ENCODE measurements around the gene SORBS2. TPM values are rescaled to one million over a fixed set of nuclear protein-coding genes. Genes with fewer than 3 reads are reported as not detected.

SORBS2 gene
- total RNA-seq, 1 donor from 2014 or later, result 43.2 TPM

GRCh38 chr4:185819144-185819543, 7.2 kb upstream of the SORBS2 start:
- Mint-ChIP-seq H3K27me3 (no peaks in the 10 kb centered on the region), H3K4me1 (ENCODE audit: unreplicated experiment) (peaks cover 13% of the 10 kb centered on the region), H3K9me3 (no peaks in the 10 kb centered on the region), H3K27ac (no peak overlapping the region), H3K4me3 (no peak overlapping the region), H3K36me3 (no peaks in the 10 kb centered on the region)
- TF ChIP-seq CTCF (conservative IDR thresholded peaks at IDR 0.05), result no peak
- no peak for DNase-seq (ENCODE audit: extremely low spot score, unreplicated experiment)

- Mint-ChIP-seq H3K36me3 (no peaks in the 10 kb centered on the region), H3K4me1 (ENCODE audit: unreplicated experiment) (peaks cover 26% of the 10 kb centered on the region), H3K27me3 (peaks cover 8% of the 10 kb centered on the region), H3K4me3 (peak overlapping the region; percentile 25), H3K27ac (peak overlapping the region; percentile 68), H3K9me3 (no peaks in the 10 kb centered on the region)
- no peak for TF ChIP-seq CTCF (conservative IDR thresholded peaks at IDR 0.05)
- no peak for DNase-seq (ENCODE audit: extremely low spot score, unreplicated experiment)
Observed at GRCh38 chr4:185817403-185817818, 5.4 kb upstream of the SORBS2 start.

- TF ChIP-seq CTCF (conservative IDR thresholded peaks at IDR 0.05), result no peak
- Mint-ChIP-seq H3K27ac (peak overlapping the region; percentile 51), H3K36me3 (no peaks in the 10 kb centered on the region), H3K27me3 (peaks cover 11% of the 10 kb centered on the region), H3K4me3 (peak overlapping the region; percentile 50), H3K4me1 (ENCODE audit: unreplicated experiment) (peaks cover 63% of the 10 kb centered on the region), H3K9me3 (no peaks in the 10 kb centered on the region)
- no peak for DNase-seq (ENCODE audit: extremely low spot score, unreplicated experiment)
Observed at GRCh38 chr4:185813133-185813532, 1.1 kb upstream of the SORBS2 start.

- no peak for DNase-seq (ENCODE audit: extremely low spot score, unreplicated experiment)
- Mint-ChIP-seq H3K27ac (peak overlapping the region; percentile 91), H3K27me3 (peaks cover 11% of the 10 kb centered on the region), H3K4me3 (peak overlapping the region; percentile 93), H3K36me3 (no peaks in the 10 kb centered on the region), H3K4me1 (ENCODE audit: unreplicated experiment) (peaks cover 50% of the 10 kb centered on the region), H3K9me3 (no peaks in the 10 kb centered on the region)
- TF ChIP-seq CTCF (conservative IDR thresholded peaks at IDR 0.05), result no peak
Observed at GRCh38 chr4:185810746-185811508, 1.1 kb downstream of the SORBS2 start.

- Mint-ChIP-seq H3K27ac (peak overlapping the region; percentile 57), H3K27me3 (peaks cover 11% of the 10 kb centered on the region), H3K4me3 (peak overlapping the region; percentile 84), H3K4me1 (ENCODE audit: unreplicated experiment) (peaks cover 49% of the 10 kb centered on the region), H3K9me3 (no peaks in the 10 kb centered on the region), H3K36me3 (no peaks in the 10 kb centered on the region)
- no peak for TF ChIP-seq CTCF (conservative IDR thresholded peaks at IDR 0.05)
- no peak for DNase-seq (ENCODE audit: extremely low spot score, unreplicated experiment)
Observed at GRCh38 chr4:185809533-185810071, 2.4 kb downstream of the SORBS2 start.

Measured in type B pancreatic cell (in vitro differentiated cells).